ENCODE data around the gene MSLN.

DNA sequence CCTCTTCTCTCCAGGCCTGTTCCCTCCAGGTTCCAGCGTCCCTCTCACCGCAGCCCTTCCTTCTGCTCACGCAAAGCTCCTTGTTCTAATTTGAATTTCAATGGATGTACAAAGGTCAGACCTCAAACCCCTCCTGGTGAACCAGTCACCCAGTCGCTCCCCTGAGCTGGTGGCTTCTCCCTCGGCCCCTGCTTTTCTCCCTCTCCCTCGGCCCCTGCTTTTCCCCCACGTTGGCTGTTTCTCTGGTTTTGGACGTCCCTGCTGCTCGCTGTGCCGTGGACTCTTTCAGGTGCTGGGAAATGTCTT is 8.6 kb upstream of the MSLN start:
- TF ChIP-seq, protein P1, sequence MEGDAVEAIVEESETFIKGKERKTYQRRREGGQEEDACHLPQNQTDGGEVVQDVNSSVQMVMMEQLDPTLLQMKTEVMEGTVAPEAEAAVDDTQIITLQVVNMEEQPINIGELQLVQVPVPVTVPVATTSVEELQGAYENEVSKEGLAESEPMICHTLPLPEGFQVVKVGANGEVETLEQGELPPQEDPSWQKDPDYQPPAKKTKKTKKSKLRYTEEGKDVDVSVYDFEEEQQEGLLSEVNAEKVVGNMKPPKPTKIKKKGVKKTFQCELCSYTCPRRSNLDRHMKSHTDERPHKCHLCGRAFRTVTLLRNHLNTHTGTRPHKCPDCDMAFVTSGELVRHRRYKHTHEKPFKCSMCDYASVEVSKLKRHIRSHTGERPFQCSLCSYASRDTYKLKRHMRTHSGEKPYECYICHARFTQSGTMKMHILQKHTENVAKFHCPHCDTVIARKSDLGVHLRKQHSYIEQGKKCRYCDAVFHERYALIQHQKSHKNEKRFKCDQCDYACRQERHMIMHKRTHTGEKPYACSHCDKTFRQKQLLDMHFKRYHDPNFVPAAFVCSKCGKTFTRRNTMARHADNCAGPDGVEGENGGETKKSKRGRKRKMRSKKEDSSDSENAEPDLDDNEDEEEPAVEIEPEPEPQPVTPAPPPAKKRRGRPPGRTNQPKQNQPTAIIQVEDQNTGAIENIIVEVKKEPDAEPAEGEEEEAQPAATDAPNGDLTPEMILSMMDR (IDR thresholded peaks at IDR 0.05) = no peak
- TF ChIP-seq YY1 (IDR thresholded peaks at IDR 0.05; ENCODE audit: low read depth) (no peak), CHD2 (IDR thresholded peaks at IDR 0.05; ENCODE audit: low read length, partially characterized antibody) (no peak)
- TF ChIP-seq, protein P2, sequence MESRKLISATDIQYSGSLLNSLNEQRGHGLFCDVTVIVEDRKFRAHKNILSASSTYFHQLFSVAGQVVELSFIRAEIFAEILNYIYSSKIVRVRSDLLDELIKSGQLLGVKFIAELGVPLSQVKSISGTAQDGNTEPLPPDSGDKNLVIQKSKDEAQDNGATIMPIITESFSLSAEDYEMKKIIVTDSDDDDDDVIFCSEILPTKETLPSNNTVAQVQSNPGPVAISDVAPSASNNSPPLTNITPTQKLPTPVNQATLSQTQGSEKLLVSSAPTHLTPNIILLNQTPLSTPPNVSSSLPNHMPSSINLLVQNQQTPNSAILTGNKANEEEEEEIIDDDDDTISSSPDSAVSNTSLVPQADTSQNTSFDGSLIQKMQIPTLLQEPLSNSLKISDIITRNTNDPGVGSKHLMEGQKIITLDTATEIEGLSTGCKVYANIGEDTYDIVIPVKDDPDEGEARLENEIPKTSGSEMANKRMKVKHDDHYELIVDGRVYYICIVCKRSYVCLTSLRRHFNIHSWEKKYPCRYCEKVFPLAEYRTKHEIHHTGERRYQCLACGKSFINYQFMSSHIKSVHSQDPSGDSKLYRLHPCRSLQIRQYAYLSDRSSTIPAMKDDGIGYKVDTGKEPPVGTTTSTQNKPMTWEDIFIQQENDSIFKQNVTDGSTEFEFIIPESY (IDR thresholded peaks at IDR 0.05; ENCODE audit: borderline replicate concordance, low read depth) = no peak
- TF ChIP-seq, protein P3, sequence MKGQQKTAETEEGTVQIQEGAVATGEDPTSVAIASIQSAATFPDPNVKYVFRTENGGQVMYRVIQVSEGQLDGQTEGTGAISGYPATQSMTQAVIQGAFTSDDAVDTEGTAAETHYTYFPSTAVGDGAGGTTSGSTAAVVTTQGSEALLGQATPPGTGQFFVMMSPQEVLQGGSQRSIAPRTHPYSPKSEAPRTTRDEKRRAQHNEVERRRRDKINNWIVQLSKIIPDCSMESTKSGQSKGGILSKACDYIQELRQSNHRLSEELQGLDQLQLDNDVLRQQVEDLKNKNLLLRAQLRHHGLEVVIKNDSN (IDR thresholded peaks at IDR 0.05; ENCODE audit: borderline replicate concordance, low read depth) = no peak
- TF ChIP-seq, protein P4, sequence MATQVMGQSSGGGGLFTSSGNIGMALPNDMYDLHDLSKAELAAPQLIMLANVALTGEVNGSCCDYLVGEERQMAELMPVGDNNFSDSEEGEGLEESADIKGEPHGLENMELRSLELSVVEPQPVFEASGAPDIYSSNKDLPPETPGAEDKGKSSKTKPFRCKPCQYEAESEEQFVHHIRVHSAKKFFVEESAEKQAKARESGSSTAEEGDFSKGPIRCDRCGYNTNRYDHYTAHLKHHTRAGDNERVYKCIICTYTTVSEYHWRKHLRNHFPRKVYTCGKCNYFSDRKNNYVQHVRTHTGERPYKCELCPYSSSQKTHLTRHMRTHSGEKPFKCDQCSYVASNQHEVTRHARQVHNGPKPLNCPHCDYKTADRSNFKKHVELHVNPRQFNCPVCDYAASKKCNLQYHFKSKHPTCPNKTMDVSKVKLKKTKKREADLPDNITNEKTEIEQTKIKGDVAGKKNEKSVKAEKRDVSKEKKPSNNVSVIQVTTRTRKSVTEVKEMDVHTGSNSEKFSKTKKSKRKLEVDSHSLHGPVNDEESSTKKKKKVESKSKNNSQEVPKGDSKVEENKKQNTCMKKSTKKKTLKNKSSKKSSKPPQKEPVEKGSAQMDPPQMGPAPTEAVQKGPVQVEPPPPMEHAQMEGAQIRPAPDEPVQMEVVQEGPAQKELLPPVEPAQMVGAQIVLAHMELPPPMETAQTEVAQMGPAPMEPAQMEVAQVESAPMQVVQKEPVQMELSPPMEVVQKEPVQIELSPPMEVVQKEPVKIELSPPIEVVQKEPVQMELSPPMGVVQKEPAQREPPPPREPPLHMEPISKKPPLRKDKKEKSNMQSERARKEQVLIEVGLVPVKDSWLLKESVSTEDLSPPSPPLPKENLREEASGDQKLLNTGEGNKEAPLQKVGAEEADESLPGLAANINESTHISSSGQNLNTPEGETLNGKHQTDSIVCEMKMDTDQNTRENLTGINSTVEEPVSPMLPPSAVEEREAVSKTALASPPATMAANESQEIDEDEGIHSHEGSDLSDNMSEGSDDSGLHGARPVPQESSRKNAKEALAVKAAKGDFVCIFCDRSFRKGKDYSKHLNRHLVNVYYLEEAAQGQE (IDR thresholded peaks at IDR 0.05; ENCODE audit: low read depth, low read length) = no peak
